DND-41 (cell line): ENCODE measurements around the gene PEMT.

ENCODE experiments used
- ATAC-seq: fragments of 200-7000 bp; cut with Tn5 transposase; 3 replicates; pipeline ENCODE4 v1.9.1; 2021; ENCODE audit warnings: low read depth; ENCODE audit not compliant: insufficient read depth
- DNase-seq: peaks from one replicate; pipeline ENCODE4 v3.0.0-alpha.2; 2020
- H2AFZ ChIP-seq: 2 replicates; pipeline ENCODE4 v1.6.0; 2012; ENCODE audit warnings: low read depth, low read length
- H3K27ac ChIP-seq: 2 replicates; pipeline ENCODE4 v1.5.1; 2012; ENCODE audit warnings: low read length, inconsistent platforms
- H3K27me3 ChIP-seq: fragments of 200-600 bp; sonication (generic); 2 replicates; pipeline ENCODE4 v1.6.0; 2012; ENCODE audit warnings: low read length, mild to moderate bottlenecking, inconsistent platforms; ENCODE audit not compliant: insufficient read depth, poor library complexity
- H3K36me3 ChIP-seq: 2 replicates; pipeline ENCODE4 v1.5.1; 2012; ENCODE audit warnings: low read length, inconsistent platforms; ENCODE audit not compliant: insufficient read depth
- H3K4me1 ChIP-seq: 2 replicates; pipeline ENCODE4 v1.5.1; 2012; ENCODE audit warnings: mild to moderate bottlenecking, low read length; ENCODE audit not compliant: insufficient read depth
- H3K4me2 ChIP-seq: 2 replicates; pipeline ENCODE4 v1.6.0; 2012; ENCODE audit warnings: mild to moderate bottlenecking, moderate library complexity, low read length, inconsistent platforms; ENCODE audit not compliant: insufficient read depth
- H3K4me3 ChIP-seq, 2 experiments: fragments of 200-600 bp in 1 of 2; shearing (Covaris generic) in 1 of 2; 2 replicates each; pipeline ENCODE4 v1.5.1; 2012 to 2016; ENCODE audit warnings: inconsistent platforms in 2 of 2, low read length in 2 of 2, mild to moderate bottlenecking in 2 of 2, low read depth in 1 of 2, moderate library complexity in 1 of 2
- H3K79me2 ChIP-seq: 2 replicates; pipeline ENCODE4 v1.6.0; 2012; ENCODE audit warnings: low read length, inconsistent platforms; ENCODE audit not compliant: insufficient read depth
- H3K9ac ChIP-seq: 2 replicates; pipeline ENCODE4 v1.6.0; 2012; ENCODE audit warnings: low read depth, mild to moderate bottlenecking, inconsistent platforms, low read length, moderate library complexity
- H3K9me3 ChIP-seq: 2 replicates; pipeline ENCODE4 v1.5.1; 2012; ENCODE audit warnings: low read length, moderate library complexity, mild to moderate bottlenecking, inconsistent platforms; ENCODE audit not compliant: insufficient read depth, severe bottlenecking
- H4K20me1 ChIP-seq: 2 replicates; pipeline ENCODE4 v1.6.0; 2012; ENCODE audit warnings: low read length; ENCODE audit not compliant: insufficient read depth
- EZH2 ChIP-seq: IDR thresholded peaks from 3 replicates; pipeline ENCODE4 v1.6.1; 2012; ENCODE audit warnings: borderline replicate concordance, low read depth, mild to moderate bottlenecking, moderate library complexity, low read length, inconsistent platforms; ENCODE audit not compliant: severe bottlenecking
- TF ChIP-seq, protein P1 (sequence below): IDR thresholded peaks from 2 replicates; pipeline ENCODE4 v1.5.1; 2012; ENCODE audit warnings: borderline replicate concordance, low read length, moderate library complexity, mild to moderate bottlenecking; ENCODE audit not compliant: poor library complexity, severe bottlenecking; ENCODE audit errors: extremely low read depth

Gene PEMT

GRCh38 chr17:17566896-17567513 is 24.5 kb downstream of the PEMT start:
- DNase-seq = no peak
- H3K4me2 ChIP-seq = no peak overlapping the region
- no peak overlapping the region for H2AFZ ChIP-seq
- no peak for ATAC-seq
- H3K4me1 ChIP-seq = no peaks in the 10 kb centered on the region
- H3K27me3 ChIP-seq = no peaks in the 10 kb centered on the region
- no peak overlapping the region for H3K9ac ChIP-seq
- H3K4me3 ChIP-seq = no peak overlapping the region
- H3K79me2 ChIP-seq = peaks cover 4% of the 10 kb centered on the region; the same call in 1 of the 2 replicates
- no peaks in the 10 kb centered on the region for H3K9me3 ChIP-seq
- H4K20me1 ChIP-seq = peaks cover 13% of the 10 kb centered on the region; the same call in 1 of the 2 replicates
- no peak for TF ChIP-seq EZH2
- TF ChIP-seq, protein P1, sequence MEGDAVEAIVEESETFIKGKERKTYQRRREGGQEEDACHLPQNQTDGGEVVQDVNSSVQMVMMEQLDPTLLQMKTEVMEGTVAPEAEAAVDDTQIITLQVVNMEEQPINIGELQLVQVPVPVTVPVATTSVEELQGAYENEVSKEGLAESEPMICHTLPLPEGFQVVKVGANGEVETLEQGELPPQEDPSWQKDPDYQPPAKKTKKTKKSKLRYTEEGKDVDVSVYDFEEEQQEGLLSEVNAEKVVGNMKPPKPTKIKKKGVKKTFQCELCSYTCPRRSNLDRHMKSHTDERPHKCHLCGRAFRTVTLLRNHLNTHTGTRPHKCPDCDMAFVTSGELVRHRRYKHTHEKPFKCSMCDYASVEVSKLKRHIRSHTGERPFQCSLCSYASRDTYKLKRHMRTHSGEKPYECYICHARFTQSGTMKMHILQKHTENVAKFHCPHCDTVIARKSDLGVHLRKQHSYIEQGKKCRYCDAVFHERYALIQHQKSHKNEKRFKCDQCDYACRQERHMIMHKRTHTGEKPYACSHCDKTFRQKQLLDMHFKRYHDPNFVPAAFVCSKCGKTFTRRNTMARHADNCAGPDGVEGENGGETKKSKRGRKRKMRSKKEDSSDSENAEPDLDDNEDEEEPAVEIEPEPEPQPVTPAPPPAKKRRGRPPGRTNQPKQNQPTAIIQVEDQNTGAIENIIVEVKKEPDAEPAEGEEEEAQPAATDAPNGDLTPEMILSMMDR = no peak
- H3K27ac ChIP-seq = no peak overlapping the region
- no peaks in the 10 kb centered on the region; the same call in 1 of the 2 replicates for H3K36me3 ChIP-seq

GRCh38 chr17:17565471-17566339 is 25.8 kb downstream of the PEMT start:
- H3K27me3 ChIP-seq = no peaks in the 10 kb centered on the region

GRCh38 chr17:17564896-17565295 is 26.6 kb downstream of the PEMT start:
- ATAC-seq (no peak), DNase-seq (no peak)
- no peaks in the 10 kb centered on the region for H3K27me3 ChIP-seq
- no peaks in the 10 kb centered on the region for H3K36me3 ChIP-seq
- no peak overlapping the region for H3K4me2 ChIP-seq
- peaks cover 4% of the 10 kb centered on the region; the same call in 1 of the 2 replicates for H3K79me2 ChIP-seq
- H3K4me1 ChIP-seq = no peaks in the 10 kb centered on the region
- peaks cover 14% of the 10 kb centered on the region; the same call in 1 of the 2 replicates for H4K20me1 ChIP-seq
- no peak overlapping the region for H3K9ac ChIP-seq
- no peak overlapping the region for H2AFZ ChIP-seq
- no peaks in the 10 kb centered on the region for H3K9me3 ChIP-seq
- H3K27ac ChIP-seq = no peak overlapping the region
- TF ChIP-seq, protein P1 = no peak
- TF ChIP-seq EZH2 = no peak
- H3K4me3 ChIP-seq = no peak overlapping the region

More at GRCh38 chr17:17565471-17566339, 25.8 kb downstream of the PEMT start:
- Histone ChIP-seq H2AFZ (no peak overlapping the region), H3K9me3 (no peaks in the 10 kb centered on the region), H3K4me2 (no peak overlapping the region), H3K27ac (no peak overlapping the region), H4K20me1 (peaks cover 13% of the 10 kb centered on the region; the same call in 1 of the 2 replicates), H3K4me3 (no peak overlapping the region), H3K9ac (no peak overlapping the region; the same call in 1 of the 2 replicates), H3K36me3 (no peaks in the 10 kb centered on the region; the same call in 1 of the 2 replicates), H3K79me2 (peaks cover 4% of the 10 kb centered on the region; the same call in 1 of the 2 replicates), H3K4me1 (no peaks in the 10 kb centered on the region)
- DNase-seq (no peak), ATAC-seq (no peak)
- no peak for TF ChIP-seq EZH2
- TF ChIP-seq, protein P1 = no peak
